IPS-20b (cell line): ENCODE data around the gene CBLC.

Experiments
- H3K27ac ChIP-seq: one replicate; pipeline ENCODE4 v1.5.1; 2013; ENCODE audit warnings: low read length
- H3K27me3 ChIP-seq: 2 replicates; pipeline ENCODE4 v1.6.1; 2013; ENCODE audit warnings: mild to moderate bottlenecking, low read length, inconsistent platforms; ENCODE audit not compliant: insufficient read depth
- H3K36me3 ChIP-seq: 2 replicates; pipeline ENCODE4 v1.6.1; 2013; ENCODE audit warnings: low read depth, mild to moderate bottlenecking, inconsistent platforms, low read length, moderate library complexity; ENCODE audit not compliant: insufficient read depth
- H3K4me1 ChIP-seq: 2 replicates; pipeline ENCODE4 v1.6.1; 2013; ENCODE audit warnings: mild to moderate bottlenecking, control low read depth, inconsistent platforms, low read length, moderate library complexity; ENCODE audit not compliant: insufficient read depth
- H3K4me3 ChIP-seq: 2 replicates; pipeline ENCODE4 v1.5.1; 2013; ENCODE audit warnings: mild to moderate bottlenecking, low read length, inconsistent platforms
- H3K9ac ChIP-seq: 2 replicates; pipeline ENCODE4 v1.6.1; 2013; ENCODE audit warnings: low read depth, mild to moderate bottlenecking, inconsistent platforms, low read length, moderate library complexity
- H3K9me3 ChIP-seq: 2 replicates; pipeline ENCODE4 v1.6.1; 2013; ENCODE audit warnings: mild to moderate bottlenecking, low read depth, low read length, inconsistent platforms; ENCODE audit not compliant: insufficient read depth

Gene CBLC

GRCh38 chr19:44792281-44792680 lies 14.6 kb downstream of the CBLC start:
- H3K4me3 ChIP-seq = no peak overlapping the region
- H3K4me1 ChIP-seq = no peaks in the 10 kb centered on the region
- no peak overlapping the region for H3K9ac ChIP-seq
- H3K27me3 ChIP-seq = no peaks in the 10 kb centered on the region
- H3K9me3 ChIP-seq = no peaks in the 10 kb centered on the region
- peaks cover 29% of the 10 kb centered on the region for H3K36me3 ChIP-seq
- no peak overlapping the region for H3K27ac ChIP-seq

- H3K27ac ChIP-seq = no peak overlapping the region
Observed at GRCh38 chr19:44794610-44795009, 16.9 kb downstream of the CBLC start.

GRCh38 chr19:44795398-44795987 lies 17.8 kb downstream of the CBLC start:
- Histone ChIP-seq H3K36me3 (peaks cover 30% of the 10 kb centered on the region), H3K9me3 (no peaks in the 10 kb centered on the region), H3K27me3 (no peaks in the 10 kb centered on the region), H3K9ac (no peak overlapping the region), H3K27ac (no peak overlapping the region), H3K4me3 (no peak overlapping the region), H3K4me1 (no peaks in the 10 kb centered on the region)

More at GRCh38 chr19:44794610-44795009, 16.9 kb downstream of the CBLC start:
- Histone ChIP-seq H3K4me3 (no peak overlapping the region), H3K4me1 (no peaks in the 10 kb centered on the region), H3K36me3 (peaks cover 35% of the 10 kb centered on the region), H3K9me3 (no peaks in the 10 kb centered on the region), H3K9ac (no peak overlapping the region), H3K27me3 (no peaks in the 10 kb centered on the region)

- Histone ChIP-seq H3K9me3 (no peaks in the 10 kb centered on the region), H3K27ac (no peak overlapping the region), H3K9ac (peak overlapping the region; percentile 53; the same call in 1 of the 2 replicates), H3K4me3 (no peak overlapping the region), H3K36me3 (peaks cover 30% of the 10 kb centered on the region), H3K27me3 (no peaks in the 10 kb centered on the region), H3K4me1 (no peaks in the 10 kb centered on the region)
Observed at GRCh38 chr19:44796701-44797115, 19.0 kb downstream of the CBLC start.

GRCh38 chr19:44799627-44800346 lies 22.1 kb downstream of the CBLC start:
- no peak overlapping the region for H3K4me3 ChIP-seq
- no peaks in the 10 kb centered on the region for H3K9me3 ChIP-seq
- peaks cover 26% of the 10 kb centered on the region for H3K27me3 ChIP-seq
- H3K27ac ChIP-seq = peak overlapping the region; percentile 27
- H3K4me1 ChIP-seq = no peaks in the 10 kb centered on the region
- H3K36me3 ChIP-seq = peaks cover 15% of the 10 kb centered on the region; the same call in 1 of the 2 replicates
- H3K9ac ChIP-seq = peak overlapping the region; percentile 46; the same call in 1 of the 2 replicates

GRCh38 chr19:44800461-44800860 lies 22.8 kb downstream of the CBLC start:
- Histone ChIP-seq H3K27ac (peak overlapping the region; percentile 27), H3K27me3 (peaks cover 33% of the 10 kb centered on the region), H3K36me3 (peaks cover 12% of the 10 kb centered on the region; the same call in 1 of the 2 replicates), H3K4me3 (no peak overlapping the region), H3K9me3 (no peaks in the 10 kb centered on the region), H3K9ac (peak overlapping the region; percentile 46; the same call in 1 of the 2 replicates), H3K4me1 (no peaks in the 10 kb centered on the region)

GRCh38 chr19:44803442-44804428 lies 26.0 kb downstream of the CBLC start:
- no peaks in the 10 kb centered on the region for H3K9me3 ChIP-seq
- peaks cover 8% of the 10 kb centered on the region for H3K4me1 ChIP-seq
- no peaks in the 10 kb centered on the region for H3K36me3 ChIP-seq
- no peak overlapping the region for H3K4me3 ChIP-seq
- no peak overlapping the region for H3K9ac ChIP-seq
- no peak overlapping the region for H3K27ac ChIP-seq
- peaks cover 42% of the 10 kb centered on the region for H3K27me3 ChIP-seq

GRCh38 chr19:44806291-44806690 lies 28.6 kb downstream of the CBLC start:
- Histone ChIP-seq H3K36me3 (no peaks in the 10 kb centered on the region), H3K9me3 (no peaks in the 10 kb centered on the region), H3K27ac (no peak overlapping the region), H3K4me1 (peaks cover 20% of the 10 kb centered on the region), H3K4me3 (no peak overlapping the region), H3K9ac (no peak overlapping the region), H3K27me3 (peaks cover 50% of the 10 kb centered on the region)

GRCh38 chr19:44807162-44807561 lies 29.5 kb downstream of the CBLC start:
- Histone ChIP-seq H3K9me3 (no peaks in the 10 kb centered on the region), H3K27me3 (peaks cover 51% of the 10 kb centered on the region), H3K9ac (no peak overlapping the region), H3K4me3 (no peak overlapping the region), H3K4me1 (peaks cover 20% of the 10 kb centered on the region), H3K27ac (no peak overlapping the region), H3K36me3 (no peaks in the 10 kb centered on the region)

- H3K9me3 ChIP-seq = no peaks in the 10 kb centered on the region
- peak overlapping the region; percentile 85; the same call in 1 of the 2 replicates for H3K9ac ChIP-seq
Observed at GRCh38 chr19:44807652-44808462, 30.2 kb downstream of the CBLC start.

More at GRCh38 chr19:44807652-44808462, 30.2 kb downstream of the CBLC start:
- Histone ChIP-seq H3K4me3 (peak overlapping the region; percentile 80), H3K4me1 (peaks cover 20% of the 10 kb centered on the region), H3K27me3 (peaks cover 44% of the 10 kb centered on the region), H3K27ac (no peak overlapping the region), H3K36me3 (no peaks in the 10 kb centered on the region)
